Naive thymus-derived CD8-positive, alpha-beta T cell (primary cell): ENCODE results near the gene GOT1. TPM values are rescaled to one million over a fixed set of nuclear protein-coding genes. Genes with fewer than 3 reads are reported as not detected.

Source experiments
- ATAC-seq, 2 donors: fragments of 150-1000 bp; cut with Tn5 transposase in 1 of 2; sonication (Bioruptor Pico), chemical (Tn5 transposase) in 1 of 2; 1 replicate in 1 of 2; 2 replicates in 1 of 2; pipeline ENCODE4 v1.10.0; 2021; ENCODE audit warnings: mild to moderate bottlenecking in 2 of 2, moderate library complexity in 2 of 2
- POLR2A ChIA-PET: fragments of 350-600 bp; sonication (Branson Sonifier 250); formaldehyde crosslinking; loops from one replicate; lab custom pipeline; 2021; ENCODE audit warnings: antibody characterized with exemption; lab: Charles Lee
- DNase-seq, 10 donors: peaks; one replicate each; pipeline versions ENCODE4 v3.0.0 to v3.0.0-alpha.2; 2020 to 2022
- H3K27ac Mint-ChIP-seq, 10 donors: one replicate each; pipeline ENCODE4 v1.8.0; 2020 to 2022; ENCODE audit warnings: mild to moderate bottlenecking in 10 of 10, mixed read lengths in 10 of 10, moderate library complexity in 4 of 10, inconsistent platforms in 1 of 10
- H3K27me3 Mint-ChIP-seq, 5 donors: one replicate each; pipeline ENCODE4 v1.8.0; 2021 to 2022; ENCODE audit warnings: mixed read lengths in 5 of 5
- H3K36me3 Mint-ChIP-seq, 3 donors: one replicate each; pipeline ENCODE4 v1.8.0; 2020 to 2022; ENCODE audit warnings: mixed read lengths in 3 of 3, mild to moderate bottlenecking in 2 of 3, inconsistent platforms in 1 of 3
- H3K4me1 Mint-ChIP-seq, 4 donors: one replicate each; pipeline ENCODE4 v1.8.0; 2021 to 2022; ENCODE audit warnings: mixed read lengths in 4 of 4
- H3K4me3 Mint-ChIP-seq, 10 donors: one replicate each; pipeline ENCODE4 v1.8.0; 2020 to 2022; ENCODE audit warnings: mild to moderate bottlenecking in 10 of 10, mixed read lengths in 10 of 10, moderate library complexity in 6 of 10, inconsistent platforms in 1 of 10
- H3K9me3 Mint-ChIP-seq, 9 donors: one replicate each; pipeline ENCODE4 v1.8.0; 2020 to 2022; ENCODE audit warnings: mixed read lengths in 9 of 9, mild to moderate bottlenecking in 3 of 9, inconsistent platforms in 1 of 9, moderate library complexity in 1 of 9
- polyA plus RNA-seq, 3 donors: library from polyadenylated mRNA; unstranded; fragments of 300-500 nt; fragmentation: Illumina TruSeq; gene quantifications; one replicate each; pipeline ENCODE4 v1.2.3, GENCODE V29; 2021
- total RNA-seq, 8 experiments: library from RNA in 2 of 8; stranded (reverse) in 2 of 8; gene quantifications; one replicate each; pipeline ENCODE4 v1.2.3 and lab custom pipeline; 2021 to 2026

Gene GOT1
- total RNA-seq (10 to 100 TPM; 13.2 to 14.7 TPM), polyA plus RNA-seq (10 to 100 TPM; 17.3 to 21.2 (median 17.8) TPM), total RNA-seq (lab: John Stamatoyannopoulos, UW) (11.5 to 75.3 (median 19.0) reads per million in 6 experiments)

DNA sequence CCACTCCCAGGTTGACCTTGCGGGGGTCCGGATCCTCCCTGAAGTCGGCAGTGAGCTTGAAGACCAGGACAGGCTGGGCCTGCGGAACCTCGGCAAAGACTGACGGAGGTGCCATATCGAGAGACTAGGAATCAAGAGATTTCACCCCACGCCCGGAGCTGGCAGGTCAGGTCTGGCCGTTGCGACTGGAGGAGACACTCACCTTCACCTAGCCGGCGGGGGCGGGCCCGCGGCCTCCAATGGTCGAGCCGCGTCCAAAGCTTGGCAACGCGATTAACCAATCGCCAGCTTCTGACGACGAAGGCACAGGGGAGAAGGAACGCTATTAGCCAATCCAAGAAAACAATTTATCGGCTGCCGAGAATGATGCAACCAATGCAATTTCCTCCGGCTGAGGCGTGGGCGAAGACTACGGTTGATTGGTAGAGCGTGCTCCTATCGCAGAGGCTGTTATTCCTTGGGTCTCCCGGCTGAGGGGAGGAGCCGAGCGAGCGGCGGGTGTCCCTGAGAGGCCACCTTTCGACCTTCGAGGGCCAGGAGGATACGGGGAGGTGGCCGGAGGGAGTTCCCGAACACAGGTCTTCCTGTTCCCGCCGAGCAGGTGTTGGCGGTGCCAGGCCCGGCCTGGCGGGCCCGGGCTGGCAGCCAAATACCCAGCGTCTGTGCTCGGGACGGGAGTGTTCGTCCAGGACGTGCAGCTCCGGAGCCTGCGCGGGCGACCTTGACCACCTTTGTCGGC lies at the start of gene GOT1:
TSS of gene GOT1 (minus strand) at position 174 of the 739 bp plus-strand sequence. CDS start at position 115, 59 bp downstream.
- H3K27me3 Mint-ChIP-seq, result no peaks in the 10 kb centered on the region
- peaks cover 0 to 3% (median 0%) of the 10 kb centered on the region in 3 donors for H3K36me3 Mint-ChIP-seq
- no peaks in the 10 kb centered on the region for H3K9me3 Mint-ChIP-seq
- DNase-seq (peak; percentile 83 to 96 (median 92)), ATAC-seq (peak; percentile 94 to 97)
- POLR2A ChIA-PET, result interaction anchor here (0.8 to 1.7 kb wide), 6 partner anchors 11 to 302 kb away, joined by 3 to 18 read pairs (median 4); partner anchors contain the start of genes ENTPD7 and SLC25A28
- H3K4me1 Mint-ChIP-seq, result peaks cover 23 to 46% (median 40%) of the 10 kb centered on the region in 4 donors
- H3K27ac Mint-ChIP-seq, result peak within 1 kb of the TSS; percentile 91 to 98 (median 95)
- H3K4me3 Mint-ChIP-seq, result peak within 1 kb of the TSS; percentile 94 to 99 (median 98)

DNA sequence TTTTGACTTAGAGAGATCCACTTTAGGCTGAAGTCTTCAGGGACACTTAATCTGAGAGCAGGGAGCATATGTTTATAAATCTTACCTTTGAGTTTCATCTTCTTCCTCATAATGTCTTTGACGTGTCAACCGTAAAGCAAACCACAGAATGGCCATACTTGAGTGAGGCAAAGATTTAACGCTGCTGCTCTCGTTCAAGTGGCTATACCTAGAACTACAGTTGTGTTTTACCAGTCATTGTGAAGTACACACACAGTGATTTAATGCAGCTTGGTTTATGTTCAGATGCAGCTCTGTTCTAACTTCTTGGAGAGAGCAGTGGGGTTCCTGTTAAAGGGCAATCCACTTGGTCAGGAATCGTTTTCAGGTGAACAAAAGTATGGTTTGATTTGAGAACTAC lies 39.9 kb upstream of the GOT1 start:
- Mint-ChIP-seq H3K4me1 (no peaks in the 10 kb centered on the region), H3K27me3 (peaks cover 18 to 45% (median 33%) of the 10 kb centered on the region in 5 donors), H3K4me3 (no peak overlapping the region), H3K9me3 (no peaks in the 10 kb centered on the region), H3K27ac (no peak overlapping the region), H3K36me3 (no peaks in the 10 kb centered on the region)
- POLR2A ChIA-PET, result no interaction called here
- DNase-seq (no peak), ATAC-seq (no peak)

DNA sequence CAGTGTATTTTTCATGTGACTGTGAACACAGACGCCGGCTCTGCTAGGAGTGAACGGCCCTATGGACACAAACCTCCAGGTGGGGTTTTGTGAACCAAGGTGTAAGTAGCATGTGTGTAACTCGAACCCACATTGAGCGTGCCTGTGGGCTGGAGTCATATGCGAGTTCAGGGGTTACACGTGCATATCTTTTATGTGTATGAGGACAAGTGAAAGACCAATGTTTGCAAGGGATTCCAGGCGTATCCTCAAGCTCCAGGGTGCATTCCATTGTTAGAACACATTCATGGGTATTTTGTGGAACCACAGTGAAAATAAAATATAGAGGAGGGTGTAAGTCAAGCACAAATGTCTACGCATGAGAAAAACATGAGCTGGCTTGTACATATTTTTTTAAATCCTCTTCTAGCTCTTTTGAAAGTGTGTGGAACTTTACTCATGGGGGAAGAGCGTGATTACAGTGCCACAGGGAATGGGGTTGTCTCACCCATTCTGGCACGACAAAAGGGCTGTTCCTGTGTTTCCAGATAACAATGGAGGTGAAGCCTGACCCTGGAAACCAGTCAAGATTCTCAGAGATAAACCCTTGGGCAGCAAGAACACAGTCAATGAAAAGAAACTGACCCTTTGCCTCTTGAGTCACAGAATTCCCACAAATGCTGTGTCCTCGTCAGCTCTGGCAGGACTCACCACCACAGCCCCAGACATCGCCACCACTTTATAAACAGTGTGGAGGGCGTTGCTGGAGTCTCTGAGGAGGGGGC lies 37.0 kb upstream of the GOT1 start:
- DNase-seq, result no peak
- peaks cover 0 to 2% (median 0%) of the 10 kb centered on the region in 9 donors for H3K9me3 Mint-ChIP-seq
- H3K4me3 Mint-ChIP-seq, result no peak overlapping the region
- no peak overlapping the region for H3K27ac Mint-ChIP-seq
- no peaks in the 10 kb centered on the region for H3K4me1 Mint-ChIP-seq
- H3K27me3 Mint-ChIP-seq, result peaks cover 19 to 52% (median 34%) of the 10 kb centered on the region in 5 donors
- no peak for ATAC-seq
- no peaks in the 10 kb centered on the region for H3K36me3 Mint-ChIP-seq
- POLR2A ChIA-PET, result no interaction called here

DNA sequence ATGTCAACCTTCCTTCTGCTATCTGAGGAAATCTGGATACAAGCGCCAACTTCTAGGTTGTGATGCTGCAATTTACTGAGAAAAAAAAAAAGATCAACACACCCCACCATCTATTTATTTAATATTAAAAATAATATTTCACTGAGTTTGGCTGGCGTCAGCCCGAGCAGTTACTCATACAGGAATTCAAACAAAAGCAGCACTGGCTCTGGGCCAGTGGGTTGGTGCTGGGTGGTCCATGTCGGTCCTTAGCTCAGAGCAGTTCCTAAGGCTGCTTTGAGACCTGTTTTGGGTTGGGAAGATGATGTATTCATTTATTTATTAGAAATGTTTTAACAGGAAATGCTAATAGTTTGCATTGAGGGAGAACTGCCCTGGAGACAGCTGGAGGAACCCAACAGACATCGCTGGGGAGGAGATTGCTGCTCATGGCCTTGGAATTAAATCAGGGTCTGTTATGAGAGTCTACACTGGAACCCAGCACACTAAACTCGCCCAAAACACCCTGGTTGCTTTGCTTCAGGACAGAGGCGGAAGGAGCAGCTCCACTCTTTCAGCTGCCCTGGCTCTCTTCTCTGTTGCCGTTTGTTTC lies 36.3 kb upstream of the GOT1 start:
- Mint-ChIP-seq H3K4me1 (no peaks in the 10 kb centered on the region), H3K27ac (no peak overlapping the region), H3K27me3 (peaks cover 21 to 58% (median 29%) of the 10 kb centered on the region in 5 donors), H3K4me3 (no peak overlapping the region), H3K9me3 (peaks cover 0 to 2% (median 0%) of the 10 kb centered on the region in 9 donors), H3K36me3 (no peaks in the 10 kb centered on the region)
- ATAC-seq (no peak), DNase-seq (no peak)
- POLR2A ChIA-PET, result no interaction called here

DNA sequence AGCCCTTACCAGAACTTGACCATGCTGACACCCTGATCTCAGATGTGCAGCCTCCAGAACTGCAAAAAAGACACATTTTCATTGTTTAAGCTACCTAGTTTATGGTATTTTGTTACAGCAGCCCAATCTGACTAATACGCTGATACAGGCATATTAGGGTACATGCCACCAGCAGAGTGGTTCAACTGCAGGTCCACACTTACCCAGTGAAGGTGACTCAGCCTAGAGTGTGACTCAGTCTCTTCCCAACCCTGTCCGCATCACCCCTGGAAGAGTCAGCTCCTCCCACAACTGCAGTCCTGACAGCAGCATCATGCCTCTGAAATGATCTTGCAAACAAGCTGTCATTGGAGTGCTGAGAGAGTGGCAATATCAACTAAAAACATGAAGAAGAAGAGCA lies 30.8 kb upstream of the GOT1 start:
- no peaks in the 10 kb centered on the region for H3K4me1 Mint-ChIP-seq

DNA sequence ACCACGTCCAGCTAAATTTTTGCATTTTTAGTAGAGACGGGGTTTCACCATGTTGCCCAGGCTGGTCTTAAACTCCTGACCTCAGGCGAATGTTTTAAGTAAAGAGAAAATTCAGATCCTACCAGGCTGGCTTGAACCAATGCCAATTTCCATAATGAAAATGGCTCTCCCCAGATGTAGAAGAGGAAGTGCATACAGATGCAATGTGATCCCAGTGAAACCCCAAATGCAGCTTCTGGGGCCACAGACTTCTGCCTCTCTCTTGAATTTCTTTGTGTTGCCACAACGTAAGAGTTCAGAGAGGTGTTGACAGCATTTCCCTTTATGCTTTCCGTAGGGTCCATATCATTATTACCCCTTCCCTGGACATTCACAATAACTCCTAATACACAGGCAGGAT lies 29.6 kb upstream of the GOT1 start:
- H3K36me3 Mint-ChIP-seq, result no peaks in the 10 kb centered on the region
- DNase-seq (no peak), ATAC-seq (no peak)
- H3K27me3 Mint-ChIP-seq, result peaks cover 27 to 59% (median 32%) of the 10 kb centered on the region in 5 donors
- no peaks in the 10 kb centered on the region for H3K4me1 Mint-ChIP-seq
- H3K27ac Mint-ChIP-seq, result no peak overlapping the region
- POLR2A ChIA-PET, result no interaction called here
- peaks cover 0 to 2% (median 0%) of the 10 kb centered on the region in 9 donors for H3K9me3 Mint-ChIP-seq
- H3K4me3 Mint-ChIP-seq, result no peak overlapping the region

More for the DNA sequence above, 30.8 kb upstream of the GOT1 start:
- H3K27ac Mint-ChIP-seq, result no peak overlapping the region
- POLR2A ChIA-PET, result no interaction called here
- H3K36me3 Mint-ChIP-seq, result no peaks in the 10 kb centered on the region
- DNase-seq, result no peak
- no peak overlapping the region for H3K4me3 Mint-ChIP-seq
- ATAC-seq, result no peak
- H3K27me3 Mint-ChIP-seq, result peaks cover 27 to 54% (median 30%) of the 10 kb centered on the region in 5 donors
- H3K9me3 Mint-ChIP-seq, result peaks cover 0 to 2% (median 0%) of the 10 kb centered on the region in 9 donors

DNA sequence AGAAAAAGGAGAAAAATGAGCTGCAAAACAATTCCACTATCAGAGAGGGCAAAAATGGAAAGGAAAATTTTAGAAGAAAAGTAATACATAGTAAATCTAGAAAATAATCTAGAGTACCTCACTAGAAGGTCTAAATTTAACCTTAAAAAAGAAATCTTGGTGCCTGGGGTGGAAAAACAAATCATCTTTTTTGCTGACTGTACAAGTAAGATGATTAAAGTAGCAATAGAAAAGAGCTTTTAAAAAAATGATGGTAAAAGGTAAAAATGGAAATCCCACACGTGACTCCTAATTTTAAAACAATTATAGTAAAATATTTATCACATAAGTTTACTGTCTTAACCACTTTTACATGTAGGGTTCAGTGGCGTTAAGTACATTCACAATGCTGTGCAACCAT lies 28.8 kb upstream of the GOT1 start:
- H3K4me1 Mint-ChIP-seq, result no peaks in the 10 kb centered on the region
- POLR2A ChIA-PET, result no interaction called here

DNA sequence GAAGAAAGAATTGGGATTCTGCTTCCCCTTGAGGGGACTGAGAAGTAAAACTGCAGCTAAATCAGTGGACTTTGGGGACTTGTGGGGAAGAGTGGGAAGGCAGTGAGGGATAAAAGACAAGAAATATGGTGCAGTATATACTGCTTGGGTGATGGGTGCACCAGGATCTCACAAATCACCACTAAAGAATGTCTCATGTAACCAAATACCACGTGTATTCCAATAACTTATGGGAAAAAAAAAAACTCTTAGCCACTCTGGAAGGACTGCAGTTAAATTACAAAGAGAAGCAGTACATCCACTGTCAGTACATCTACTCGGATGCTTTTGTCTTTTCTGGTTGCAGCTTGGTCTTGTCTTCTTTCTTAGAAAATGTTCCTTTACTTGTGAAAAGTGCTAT lies 27.4 kb upstream of the GOT1 start:
- H3K27me3 Mint-ChIP-seq, result peaks cover 30 to 65% (median 34%) of the 10 kb centered on the region in 5 donors
- POLR2A ChIA-PET, result no interaction called here
- peaks cover 0 to 2% (median 0%) of the 10 kb centered on the region in 9 donors for H3K9me3 Mint-ChIP-seq
- ATAC-seq, result no peak
- no peak overlapping the region for H3K27ac Mint-ChIP-seq
- no peaks in the 10 kb centered on the region for H3K4me1 Mint-ChIP-seq
- H3K4me3 Mint-ChIP-seq, result no peak overlapping the region
- no peaks in the 10 kb centered on the region for H3K36me3 Mint-ChIP-seq
- no peak for DNase-seq

More for the DNA sequence above, 28.8 kb upstream of the GOT1 start:
- peaks cover 0 to 2% (median 0%) of the 10 kb centered on the region in 9 donors for H3K9me3 Mint-ChIP-seq
- no peak overlapping the region for H3K27ac Mint-ChIP-seq
- peaks cover 27 to 60% (median 30%) of the 10 kb centered on the region in 5 donors for H3K27me3 Mint-ChIP-seq
- no peak for DNase-seq
- H3K4me3 Mint-ChIP-seq, result no peak overlapping the region
- no peaks in the 10 kb centered on the region for H3K36me3 Mint-ChIP-seq
- no peak for ATAC-seq

DNA sequence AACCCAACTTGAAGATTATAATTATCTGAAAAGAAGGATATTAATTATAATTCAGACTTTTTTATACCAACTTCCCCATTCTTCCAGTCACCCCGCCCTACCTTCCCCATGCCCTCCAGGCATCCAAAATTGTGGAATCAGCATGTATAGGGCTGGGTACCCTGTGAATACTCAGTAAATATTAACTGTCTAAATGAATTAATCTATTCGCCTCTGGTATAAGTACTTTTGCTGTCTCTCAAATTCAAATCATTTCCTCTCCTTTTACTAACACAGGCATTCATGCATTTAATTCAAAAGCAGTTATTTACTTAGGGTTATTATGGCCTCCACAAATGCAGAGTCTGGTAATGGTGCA lies 26.5 kb upstream of the GOT1 start:
- H3K9me3 Mint-ChIP-seq, result no peaks in the 10 kb centered on the region
- H3K36me3 Mint-ChIP-seq, result no peaks in the 10 kb centered on the region
- no peaks in the 10 kb centered on the region for H3K4me1 Mint-ChIP-seq
- DNase-seq (no peak), ATAC-seq (no peak)
- POLR2A ChIA-PET, result no interaction called here
- H3K4me3 Mint-ChIP-seq, result no peak overlapping the region
- peaks cover 27 to 65% (median 34%) of the 10 kb centered on the region in 5 donors for H3K27me3 Mint-ChIP-seq
- H3K27ac Mint-ChIP-seq, result no peak overlapping the region

DNA sequence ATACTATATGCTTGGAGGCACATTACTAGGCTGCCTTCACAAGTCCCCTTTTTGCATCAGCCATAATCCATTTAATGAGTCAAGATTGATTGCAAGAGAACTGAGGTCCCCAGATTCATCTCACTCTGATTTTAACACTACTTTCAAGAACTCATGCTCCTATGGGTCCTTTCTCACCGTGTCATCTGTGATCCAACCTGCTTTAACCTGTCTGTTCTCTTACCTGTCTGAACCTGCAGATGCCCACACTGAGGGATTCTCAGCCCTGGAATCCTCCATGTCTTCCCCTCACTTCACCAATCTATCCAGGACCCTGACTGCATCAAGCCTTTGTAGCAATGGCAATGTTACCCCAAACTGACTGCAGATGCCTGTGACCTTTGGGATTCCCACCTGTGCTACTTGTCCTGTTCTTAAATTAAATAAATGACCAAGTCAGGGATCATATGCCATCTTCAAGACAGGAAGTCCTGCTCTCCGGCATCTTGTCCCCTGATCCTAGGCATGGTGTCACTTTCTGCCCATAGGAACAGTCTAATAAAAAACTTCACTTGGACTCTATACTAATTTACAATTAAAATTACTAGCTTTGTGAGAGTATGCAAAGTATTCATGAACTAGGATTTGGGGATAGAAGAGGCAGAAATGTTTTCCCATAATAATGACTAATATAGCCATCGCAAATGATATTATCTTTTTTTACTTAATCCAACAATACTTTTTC lies 25.9 kb upstream of the GOT1 start:
- H3K27ac Mint-ChIP-seq, result peak overlapping the region in 1 of 10 donors; percentile 20
- no peak overlapping the region for H3K4me3 Mint-ChIP-seq
- no peaks in the 10 kb centered on the region for H3K4me1 Mint-ChIP-seq
- peaks cover 27 to 65% (median 37%) of the 10 kb centered on the region in 5 donors for H3K27me3 Mint-ChIP-seq
- POLR2A ChIA-PET, result no interaction called here
- no peaks in the 10 kb centered on the region for H3K36me3 Mint-ChIP-seq
- no peak for ATAC-seq
- DNase-seq, result no peak
- no peaks in the 10 kb centered on the region for H3K9me3 Mint-ChIP-seq

DNA sequence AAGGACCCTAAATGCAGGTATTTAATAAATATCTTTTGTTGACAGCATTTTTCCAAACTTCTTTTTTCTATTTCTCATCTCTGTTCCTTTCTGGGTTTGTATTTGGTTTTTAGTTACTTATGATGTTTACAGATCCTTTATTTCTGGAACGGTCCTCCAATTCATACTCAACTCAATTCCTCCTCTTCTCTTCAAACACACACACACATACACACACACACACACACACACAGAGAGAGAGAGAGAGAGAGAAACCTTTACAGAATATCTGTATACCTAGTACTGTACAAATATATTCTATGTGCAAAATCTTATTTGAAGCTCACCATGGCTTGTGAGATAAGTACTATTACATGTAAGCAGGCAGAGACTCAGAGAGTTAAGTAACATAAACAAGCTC lies 21.6 kb upstream of the GOT1 start:
- POLR2A ChIA-PET, result interaction anchor here (0.5 to 0.6 kb wide), 2 partner anchors 10 to 570 kb away, joined by 3 read pairs; no protein-coding TSS in a partner anchor
- Mint-ChIP-seq H3K4me3 (no peak overlapping the region), H3K9me3 (no peaks in the 10 kb centered on the region), H3K4me1 (no peaks in the 10 kb centered on the region), H3K27me3 (peaks cover 26 to 61% (median 35%) of the 10 kb centered on the region in 5 donors), H3K27ac (no peak overlapping the region), H3K36me3 (no peaks in the 10 kb centered on the region)
- ATAC-seq, result no peak
- no peak for DNase-seq

DNA sequence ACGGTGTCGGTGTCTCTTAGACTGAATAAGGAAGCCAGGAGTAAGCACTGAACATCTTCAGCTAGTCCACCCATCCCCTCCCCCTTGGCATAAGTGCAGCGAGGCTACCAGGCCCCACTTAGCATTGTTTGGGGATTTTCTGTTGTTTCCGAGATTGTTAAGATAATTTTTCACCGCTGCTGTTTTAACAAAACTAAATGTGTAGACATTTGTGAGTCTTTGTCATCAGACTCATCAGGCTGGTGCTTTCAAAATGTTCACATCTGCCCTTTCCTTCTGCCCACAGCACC lies 21.0 kb upstream of the GOT1 start:
- POLR2A ChIA-PET, result no interaction called here
- no peak overlapping the region for H3K4me3 Mint-ChIP-seq
- H3K36me3 Mint-ChIP-seq, result no peaks in the 10 kb centered on the region
- H3K27me3 Mint-ChIP-seq, result peaks cover 22 to 56% (median 36%) of the 10 kb centered on the region in 5 donors
- ATAC-seq (no peak), DNase-seq (no peak)
- H3K4me1 Mint-ChIP-seq, result no peaks in the 10 kb centered on the region
- H3K27ac Mint-ChIP-seq, result no peak overlapping the region
- H3K9me3 Mint-ChIP-seq, result no peaks in the 10 kb centered on the region
